Measurements from ENCODE around the gene CEACAM18. TPM values are rescaled to one million over a fixed set of nuclear protein-coding genes. Genes with fewer than 3 reads are reported as not detected.

CEACAM18 gene
- total RNA-seq, 2 experiments from 2014 or later: not detected

GRCh38 chr19:51503286-51503817, 25.0 kb downstream of the CEACAM18 start:
- Histone ChIP-seq H3K27ac (ENCODE audit: low read depth in 1 of 2, low read length in 2 of 2) (no peak overlapping the region), H3K9me3 (ENCODE audit: control insufficient read depth in 1 of 2, insufficient read depth in 1 of 2, low read length in 2 of 2) (peaks cover 0 to 6% of the 10 kb centered on the region in 2 experiments), H3K4me3 (ENCODE audit: low read length) (no peak overlapping the region), H3K4me1 (ENCODE audit: insufficient read depth, low read length) (peaks cover 10% of the 10 kb centered on the region), H3K36me3 (ENCODE audit: insufficient read depth, low read length) (no peaks in the 10 kb centered on the region), H3K27me3 (ENCODE audit: control insufficient read depth in 1 of 2, insufficient read depth in 2 of 2, low read length in 2 of 2) (peaks cover 0 to 3% of the 10 kb centered on the region in 2 experiments)
- Mint-ChIP-seq H3K4me1 (ENCODE audit: low read depth) (peaks cover 6% of the 10 kb centered on the region), H3K27me3 (peaks cover 4% of the 10 kb centered on the region), H3K9me3 (no peaks in the 10 kb centered on the region), H3K4me3 (no peak overlapping the region), H3K27ac (no peak overlapping the region), H3K36me3 (ENCODE audit: low read depth) (no peaks in the 10 kb centered on the region)
- intact Hi-C loops (cut with DNase I, micrococcal nuclease): no loop called here
- no peak for TF ChIP-seq CTCF (IDR thresholded peaks at IDR 0.05)
- ChIA-PET CTCF (no interaction called here), POLR2A (no interaction called here)
- no peak for ATAC-seq (ENCODE audit: poor library complexity)
- DNase-seq: peak in 2 of 14 experiments; percentile 29 to 31

GRCh38 chr19:51503896-51504295, 25.6 kb downstream of the CEACAM18 start:
- ChIA-PET CTCF (no interaction called here), POLR2A (no interaction called here)
- H3K27ac Mint-ChIP-seq: no peak overlapping the region
- no peak for ATAC-seq (ENCODE audit: poor library complexity)
- H3K9me3 ChIP-seq (ENCODE audit: control insufficient read depth in 1 of 2, insufficient read depth in 1 of 2, low read length in 2 of 2): peaks cover 0 to 9% of the 10 kb centered on the region in 2 experiments
- H3K4me3 ChIP-seq (ENCODE audit: low read length): no peak overlapping the region
- H3K9me3 Mint-ChIP-seq: no peaks in the 10 kb centered on the region
- H3K4me1 Mint-ChIP-seq (ENCODE audit: low read depth): peaks cover 6% of the 10 kb centered on the region
- no peak overlapping the region for H3K27ac ChIP-seq (ENCODE audit: low read depth in 1 of 2, low read length in 2 of 2)
- intact Hi-C loops (cut with DNase I, micrococcal nuclease): no loop called here
- no peak overlapping the region for H3K4me3 Mint-ChIP-seq
- peaks cover 10% of the 10 kb centered on the region for H3K4me1 ChIP-seq (ENCODE audit: insufficient read depth, low read length)
- H3K36me3 Mint-ChIP-seq (ENCODE audit: low read depth): no peaks in the 10 kb centered on the region
- DNase-seq: no peak
- H3K36me3 ChIP-seq (ENCODE audit: insufficient read depth, low read length): no peaks in the 10 kb centered on the region
- TF ChIP-seq CTCF (IDR thresholded peaks at IDR 0.05): no peak
- H3K27me3 Mint-ChIP-seq: no peaks in the 10 kb centered on the region
- peaks cover 0 to 4% of the 10 kb centered on the region in 2 experiments for H3K27me3 ChIP-seq (ENCODE audit: control insufficient read depth in 1 of 2, insufficient read depth in 2 of 2, low read length in 2 of 2)

GRCh38 chr19:51505904-51506303, 27.6 kb downstream of the CEACAM18 start:
- Mint-ChIP-seq H3K27ac (no peak overlapping the region), H3K4me3 (no peak overlapping the region), H3K9me3 (no peaks in the 10 kb centered on the region), H3K4me1 (ENCODE audit: low read depth) (peaks cover 6% of the 10 kb centered on the region), H3K36me3 (ENCODE audit: low read depth) (no peaks in the 10 kb centered on the region), H3K27me3 (peaks cover 15% of the 10 kb centered on the region)
- intact Hi-C loops (cut with DNase I, micrococcal nuclease): no loop called here
- Histone ChIP-seq H3K27ac (ENCODE audit: low read depth in 1 of 2, low read length in 2 of 2) (no peak overlapping the region), H3K4me1 (ENCODE audit: insufficient read depth, low read length) (peaks cover 10% of the 10 kb centered on the region), H3K36me3 (ENCODE audit: insufficient read depth, low read length) (no peaks in the 10 kb centered on the region), H3K4me3 (ENCODE audit: low read length) (no peak overlapping the region), H3K9me3 (ENCODE audit: control insufficient read depth in 1 of 2, insufficient read depth in 1 of 2, low read length in 2 of 2) (peaks cover 0 to 12% of the 10 kb centered on the region in 2 experiments), H3K27me3 (ENCODE audit: control insufficient read depth in 1 of 2, insufficient read depth in 2 of 2, low read length in 2 of 2) (peaks cover 0 to 4% of the 10 kb centered on the region in 2 experiments)
- ATAC-seq (ENCODE audit: poor library complexity) (no peak), DNase-seq (no peak)
- ChIA-PET POLR2A (interaction anchor here (0.6 kb wide), 1 partner anchor 24 kb away, joined by 3 read pairs; no protein-coding TSS in a partner anchor), CTCF (no interaction called here)
- TF ChIP-seq CTCF (IDR thresholded peaks at IDR 0.05): no peak

Measured in CD4-positive, alpha-beta T cell (primary cell).